ENCODE measurements around the gene PLEKHA6.

DNA sequence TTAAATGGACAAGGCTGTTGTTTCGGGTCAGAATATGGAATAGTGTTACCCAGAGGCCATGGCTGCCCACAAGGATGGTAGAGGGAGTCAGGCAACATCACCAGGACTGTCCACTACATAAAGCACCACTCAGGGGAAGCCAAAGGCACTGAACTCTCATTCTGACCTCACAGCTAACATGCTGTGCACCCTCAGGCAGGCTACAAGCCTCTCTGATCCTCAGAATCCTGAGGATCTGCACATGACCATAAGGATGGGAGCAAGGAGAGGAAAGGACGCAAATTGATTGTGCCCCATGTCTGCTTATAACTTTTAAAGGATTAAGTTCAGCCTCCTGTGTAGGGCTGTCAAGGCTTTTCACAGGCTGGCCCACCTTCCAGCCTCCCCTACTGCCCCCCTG, 38.7 kb downstream of the PLEKHA6 start:
- TF ChIP-seq POLR2A (IDR thresholded peaks at IDR 0.05; ENCODE audit: low read length) (no peak), GATA1 (IDR thresholded peaks at IDR 0.05; ENCODE audit: low read depth, low read length) (no peak)

All from erythroblast (primary cell).